ENCODE measurements around the gene THSD4. TPM values are rescaled to one million over a fixed set of nuclear protein-coding genes. Genes with fewer than 3 reads are reported as not detected.

Gene THSD4
- total and polyA plus RNA-seq, 2 of the 4 experiments (the other 2 are of a cell fraction): 25.5 to 31.1 TPM

DNA sequence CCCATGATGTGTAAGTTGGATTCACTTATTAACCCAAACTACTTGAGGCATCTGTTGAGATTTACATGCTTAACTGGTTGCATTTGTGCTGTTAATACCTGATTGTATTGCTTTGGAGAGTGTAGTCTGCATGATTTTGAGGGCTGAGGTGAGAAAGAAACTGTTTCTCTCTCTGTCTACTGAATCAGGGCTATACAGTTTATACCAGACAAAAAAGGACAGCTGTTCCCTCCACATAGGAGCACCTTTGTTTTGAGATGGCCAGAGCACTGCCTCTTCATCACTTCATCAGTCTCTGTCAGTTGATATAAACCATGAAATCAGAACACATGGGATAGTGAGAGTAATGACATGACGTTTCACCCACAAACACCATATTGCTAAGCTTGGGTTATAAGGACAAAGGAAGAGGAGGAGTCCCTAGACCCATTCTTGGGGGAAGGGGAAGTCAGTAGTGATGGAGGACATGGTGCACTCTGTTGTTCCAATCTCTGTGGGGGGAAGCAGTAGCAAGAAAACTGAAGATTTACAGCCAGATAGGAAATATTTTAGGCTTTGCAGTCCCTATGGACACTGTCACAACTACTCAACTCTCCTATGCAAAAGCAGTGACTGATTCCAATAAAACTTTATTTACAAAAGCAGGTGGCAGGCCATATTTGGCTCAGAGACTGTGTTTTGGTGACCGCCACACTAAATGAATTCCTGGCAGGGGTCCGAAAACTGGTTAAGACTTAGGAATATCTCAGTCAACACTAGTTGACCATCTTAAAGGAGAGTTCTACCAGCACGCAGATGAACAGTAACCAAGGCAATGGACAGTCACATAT, 571.2 kb downstream of the THSD4 start:
- dilution Hi-C loops (cut with HindIII; ENCODE audit: low sequenced_read_pairs, unreplicated experiment) (no loop called here), in situ Hi-C loops (cut with MboI; ENCODE audit: low sequenced_read_pairs) (no loop called here), intact Hi-C loops (cut with micrococcal nuclease) (no loop called here)
- Histone ChIP-seq H3K4me3 (ENCODE audit: insufficient read depth, low read depth, low read length) (no peak overlapping the region), H3K79me1 (ENCODE audit: low read depth in 1 of 2, low read length in 2 of 2) (peaks cover 3 to 4% of the 10 kb centered on the region in 2 experiments; a peak in 2 of 4 replicates), H2AFZ (replicated peaks; ENCODE audit: low read length, poor library complexity) (no peak overlapping the region), H3K23ac (ENCODE audit: low read depth, low read length) (peak overlapping the region; percentile 17; the same call in 1 of the 2 replicates), H3K9me1 (ENCODE audit: insufficient read depth, low read length) (peaks cover 17% of the 10 kb centered on the region), H2AK9ac (replicated peaks; ENCODE audit: low read depth, low read length, poor library complexity) (no peak overlapping the region), H3K9me3 (ENCODE audit: control insufficient read depth, insufficient read depth, low read length) (peaks cover 4% of the 10 kb centered on the region; the same call in 1 of the 2 replicates), H3K18ac (ENCODE audit: low read depth, low read length) (no peak overlapping the region), H3K4me2 (ENCODE audit: low read depth, low read length) (no peak overlapping the region), H2BK15ac (ENCODE audit: low read depth, low read length) (no peak overlapping the region), H4K8ac (ENCODE audit: low read depth in 2 of 2, low read length in 2 of 2) (no peak overlapping the region; a peak in 1 of 4 replicates), H2BK5ac (ENCODE audit: low read depth, low read length, poor library complexity, severe bottlenecking) (no peak overlapping the region), H4K20me1 (ENCODE audit: insufficient read depth, low read length) (peaks cover 3% of the 10 kb centered on the region; the same call in 1 of the 2 replicates), H4K5ac (ENCODE audit: low read depth, low read length) (no peak overlapping the region), H3K27ac (ENCODE audit: insufficient read depth, low read length) (no peak overlapping the region), H2BK120ac (ENCODE audit: low read depth, low read length) (peak overlapping the region; percentile 19; the same call in 1 of the 2 replicates), H3K4ac (ENCODE audit: low read depth, low read length) (0 out of 2 replicates have a peak overlapping the region, but pooled peaks have one; percentile 1), H3K36me3 (ENCODE audit: control insufficient read depth, insufficient read depth, low read length) (no peaks in the 10 kb centered on the region), H3K14ac (replicated peaks; ENCODE audit: low read depth, low read length) (0 out of 2 replicates have a peak overlapping the region, but pooled peaks have one; percentile 3), H3K4me1 (ENCODE audit: control insufficient read depth, insufficient read depth, low read length) (peaks cover 10% of the 10 kb centered on the region), H3K27me3 (ENCODE audit: control insufficient read depth, insufficient read depth, low read length) (no peaks in the 10 kb centered on the region), H4K91ac (ENCODE audit: insufficient read depth, low read depth, low read length) (peak overlapping the region; percentile 24; the same call in 1 of the 2 replicates), H3K9ac (ENCODE audit: low read depth, low read length) (no peak overlapping the region), H2AK5ac (ENCODE audit: low read depth, low read length) (peak overlapping the region; percentile 66; the same call in 1 of the 2 replicates), H3K56ac (ENCODE audit: extremely low read depth, insufficient read depth, low read length) (no peak overlapping the region), H2BK20ac (ENCODE audit: low read depth, low read length) (0 out of 2 replicates have a peak overlapping the region, but pooled peaks have one; percentile 25)
- WGBS, 2 experiments (ENCODE audit: extremely low coverage in 2 of 2, insufficient read length in 1 of 2): 100% methylated on average over 1 of the region's 4 CpGs; no CpG with 5 or more reads in 1 of the 2 experiments
- ChIA-PET POLR2A (ENCODE audit: unreplicated experiment) (no interaction called here), CTCF (interaction anchor here (1.4 kb wide), 1 partner anchor 111 kb away, joined by 3 read pairs; no protein-coding TSS in a partner anchor)
- DNase-seq (no peak), ATAC-seq (ENCODE audit: low read depth) (no peak)
- BruUV-seq (replicated peaks): no TSS peak
- TF ChIP-seq SMC3 (IDR thresholded peaks at IDR 0.05; ENCODE audit: low read depth, low read length) (no peak), RFX5 (IDR thresholded peaks at IDR 0.05; ENCODE audit: low read depth, low read length) (no peak), MAFK (IDR thresholded peaks at IDR 0.05; ENCODE audit: low read depth, low read length) (no peak), CHD1 (IDR thresholded peaks at IDR 0.05; ENCODE audit: low read depth, low read length) (no peak)

Measured in IMR-90 (cell line).